C4-2B (cell line): ENCODE measurements around the gene PTPRJ.

Experiments used
- CTCF ChIP-seq: fragments of 450-650 bp; conservative IDR thresholded peaks from 2 replicates; pipeline ENCODE4 v1.5.1; 2017; ENCODE audit warnings: mild to moderate bottlenecking
- ZFX ChIP-seq: fragments of 450-650 bp; IDR thresholded peaks from 2 replicates; pipeline ENCODE4 v1.6.1; 2017

- no peak for TF ChIP-seq CTCF
- TF ChIP-seq ZFX = no peak
These were observed 188.9 kb downstream of the PTPRJ start for GRCh38 chr11:48169259-48169658.
